ENCODE results near the gene INPP5A.
"Not testable (repeated sequence)": the region's sequence is repeated elsewhere in the genome, so short reads cannot be mapped to it uniquely, and the experiment has no call there.

The INPP5A gene

DNA sequence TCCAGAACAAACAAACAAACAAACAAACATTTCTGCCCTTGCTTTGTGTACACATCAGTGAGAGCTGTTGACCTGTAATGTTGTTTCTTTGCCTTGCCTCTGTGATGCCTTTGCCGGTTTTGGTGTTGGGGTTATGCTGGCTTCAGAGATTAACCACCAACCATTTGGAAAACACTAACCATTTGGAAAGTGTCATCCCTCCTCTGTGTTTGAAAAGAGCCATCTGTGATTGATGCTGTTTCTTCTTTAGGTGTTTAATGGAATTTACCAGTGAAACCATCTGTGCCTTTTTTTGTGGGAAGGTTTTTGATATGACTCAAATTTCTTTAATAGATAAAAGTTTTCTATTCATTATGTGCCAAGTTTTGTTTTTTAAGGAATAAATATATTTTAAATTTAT lies 46.5 kb downstream of the INPP5A start:
- no peak for DNase-seq

GRCh38 chr10:132585732-132586722 lies 48.4 kb downstream of the INPP5A start:
- DNase-seq = no peak

DNA sequence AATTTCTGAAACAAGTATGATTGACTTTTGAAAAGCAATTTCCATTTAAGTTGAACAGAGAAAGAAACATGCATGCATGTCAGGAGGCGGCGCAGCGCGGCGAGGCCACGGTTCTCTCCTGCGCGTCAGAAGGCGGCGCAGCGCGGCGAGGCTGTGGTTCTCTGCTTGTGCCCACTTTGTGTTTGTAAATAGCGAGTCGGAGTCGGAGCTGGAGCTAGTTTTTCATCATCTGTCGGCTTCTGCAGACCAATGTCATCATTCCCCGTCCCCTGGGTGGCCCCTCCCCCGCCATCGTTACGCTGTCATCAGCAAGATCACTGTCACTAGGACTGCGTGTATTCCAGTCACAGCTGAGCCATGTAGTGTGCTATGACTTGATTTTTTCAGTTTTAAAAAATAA lies 49.2 kb downstream of the INPP5A start:
- no peak for DNase-seq

- no peak for DNase-seq
Measured at GRCh38 chr10:132587175-132587574, 49.6 kb downstream of the INPP5A start.

- DNase-seq = peak; percentile 35
Measured at GRCh38 chr10:132588301-132589013, 50.9 kb downstream of the INPP5A start.

- no peak for DNase-seq
Measured at GRCh38 chr10:132589015-132589414, 51.4 kb downstream of the INPP5A start.

DNA sequence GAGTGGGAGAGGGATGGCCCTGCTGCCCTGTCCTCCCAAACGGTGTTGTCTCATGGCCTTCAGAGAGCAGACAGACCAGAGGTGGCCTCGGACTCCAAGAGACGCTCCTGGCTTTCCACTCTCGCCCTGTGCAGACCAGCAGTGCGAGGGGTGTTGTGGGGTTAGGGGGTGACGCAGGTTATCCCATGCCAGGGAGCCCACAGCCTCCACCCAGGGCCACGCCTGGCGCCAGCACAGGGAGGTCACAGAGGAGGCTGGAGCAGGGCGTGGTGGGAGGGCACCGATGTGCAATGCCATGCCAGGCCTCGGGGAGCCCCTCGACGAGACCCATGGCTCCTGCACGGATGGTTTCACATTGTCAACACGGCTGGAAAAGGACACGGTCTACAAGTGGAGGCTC lies 52.1 kb downstream of the INPP5A start:
- no peak for DNase-seq

DNA sequence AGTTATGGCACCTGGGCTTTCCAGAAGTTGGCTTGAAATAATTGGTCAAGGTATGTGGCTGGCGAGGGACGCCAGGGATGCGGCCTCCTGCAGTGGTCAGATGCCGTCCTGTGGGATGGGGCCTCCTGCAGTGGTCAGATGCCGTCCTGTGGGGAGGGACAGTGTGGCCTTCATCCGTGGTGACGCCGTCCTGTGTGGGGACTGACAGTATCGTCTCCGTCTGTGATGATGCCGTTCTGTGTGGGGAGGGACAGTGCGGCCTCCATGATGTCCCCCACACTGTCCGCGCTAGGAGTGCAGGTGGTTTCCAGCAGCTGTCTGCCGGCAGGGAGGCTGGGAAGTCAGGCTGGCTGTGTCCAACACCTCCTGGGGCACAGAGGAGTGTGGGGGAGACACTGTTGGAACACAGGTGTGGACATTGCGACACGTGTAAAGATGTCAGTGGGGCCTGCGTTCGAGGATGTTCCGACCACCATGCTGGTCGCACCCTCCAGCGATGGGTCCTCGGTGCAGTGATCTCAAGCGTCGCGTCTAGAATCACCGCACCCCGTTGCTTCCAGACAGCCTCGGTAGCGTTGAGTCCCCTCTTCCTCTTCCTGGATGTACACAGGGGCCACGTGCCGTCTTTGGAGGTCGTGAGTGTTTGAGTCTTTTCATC lies 52.6 kb downstream of the INPP5A start:
- DNase-seq = no peak

- DNase-seq = no peak
Measured at GRCh38 chr10:132590752-132591121, 53.1 kb downstream of the INPP5A start.

GRCh38 chr10:132591166-132591971 lies 53.8 kb downstream of the INPP5A start:
- no peak for DNase-seq

DNA sequence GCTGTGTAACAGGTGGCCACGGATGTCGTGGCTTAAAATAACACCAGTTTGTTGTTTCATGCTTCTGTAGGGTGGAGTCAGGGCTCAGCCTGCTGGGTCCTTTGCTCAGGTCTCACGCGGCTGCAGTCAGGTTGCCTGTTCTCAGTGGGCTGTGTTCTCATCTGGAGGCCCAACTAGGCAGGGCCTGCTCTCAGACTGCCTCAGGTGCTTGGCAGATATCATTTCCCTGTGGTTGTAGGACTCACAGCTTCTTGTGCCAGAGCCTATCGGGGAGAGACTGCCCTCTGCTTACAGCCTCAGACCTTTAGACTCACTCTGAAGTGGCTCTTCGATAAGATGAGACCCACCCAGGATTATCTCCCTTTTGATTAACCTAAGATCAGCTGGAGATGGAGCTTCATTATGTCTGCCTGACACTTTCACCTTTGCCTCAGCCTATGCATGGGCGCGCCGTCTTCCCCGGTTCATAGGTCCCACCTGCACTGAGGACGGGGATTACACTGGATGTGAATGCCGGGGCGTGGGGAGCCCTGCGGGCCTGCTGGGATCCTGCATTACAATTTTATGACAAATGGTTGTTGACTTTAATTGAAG lies 55.3 kb downstream of the INPP5A start:
- no peak for DNase-seq

GRCh38 chr10:132593389-132593788 lies 55.8 kb downstream of the INPP5A start:
- DNase-seq = peak; percentile 24

DNA sequence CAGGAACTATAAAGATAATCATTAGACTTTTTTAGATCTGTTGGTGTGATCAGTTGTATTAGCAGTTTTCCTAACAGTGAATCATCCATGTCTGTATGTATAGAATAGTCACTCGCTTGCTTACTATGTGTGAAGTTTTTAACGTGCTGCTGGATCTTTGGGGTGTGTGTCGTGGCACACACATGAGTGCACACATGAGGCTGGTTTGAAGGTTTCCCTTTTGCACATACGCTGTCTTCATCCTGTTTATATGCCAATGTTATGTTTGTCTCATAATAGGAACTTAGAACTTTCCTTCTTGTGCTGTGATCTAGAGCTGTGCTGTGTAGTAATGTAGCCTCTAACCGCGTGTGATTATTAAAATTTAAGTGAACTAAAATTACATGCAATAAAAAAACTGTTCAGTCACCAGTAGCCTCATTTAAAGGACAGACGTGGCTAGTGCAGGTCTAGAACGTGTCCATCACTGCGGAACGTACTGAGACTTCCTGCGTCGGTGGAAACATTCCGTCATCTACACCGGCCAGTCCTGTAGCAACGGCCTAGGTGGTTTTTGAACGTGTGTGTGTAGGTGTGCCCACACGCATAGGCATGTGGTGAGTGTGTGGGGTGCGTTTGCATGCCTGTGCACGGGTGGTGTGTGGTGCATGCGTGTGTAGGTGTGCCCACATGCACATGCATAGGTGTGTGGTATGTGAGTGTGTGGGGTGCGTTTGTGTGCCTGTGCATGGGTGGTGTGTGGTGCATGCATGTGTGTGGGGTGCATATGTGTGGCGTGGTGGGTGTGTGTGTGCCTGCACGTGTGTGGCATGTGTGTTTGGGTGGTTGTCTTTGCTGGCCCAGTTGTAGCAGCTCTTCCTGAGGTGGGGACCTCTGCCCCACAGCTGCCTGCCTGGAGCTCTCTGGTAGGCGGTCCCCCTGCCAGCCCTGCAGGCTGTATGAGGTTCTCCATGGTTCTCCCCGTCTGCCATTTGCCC lies 56.6 kb downstream of the INPP5A start:
- no peak for DNase-seq

- DNase-seq = no peak
Measured at GRCh38 chr10:132595021-132595420, 57.4 kb downstream of the INPP5A start.

DNA sequence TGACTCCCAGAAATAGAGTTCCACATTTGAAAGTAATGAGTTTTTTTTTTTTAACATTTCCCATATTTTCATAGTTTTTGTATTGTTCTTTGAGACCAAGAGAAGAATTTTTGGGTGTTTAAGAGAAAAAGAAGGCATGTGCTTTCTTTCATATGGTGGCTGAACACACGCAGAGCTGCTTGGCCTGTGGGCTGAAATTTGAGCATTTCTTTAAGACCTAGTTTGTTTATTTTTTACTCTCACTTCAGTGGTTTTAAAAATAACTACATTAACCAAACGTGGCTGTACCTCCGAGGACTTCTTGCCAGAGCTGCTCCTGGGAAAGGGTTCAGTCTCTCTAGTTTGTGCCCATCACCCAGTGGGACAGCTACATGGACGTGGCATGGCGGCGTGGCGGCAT lies 58.3 kb downstream of the INPP5A start:
- no peak for DNase-seq

DNA sequence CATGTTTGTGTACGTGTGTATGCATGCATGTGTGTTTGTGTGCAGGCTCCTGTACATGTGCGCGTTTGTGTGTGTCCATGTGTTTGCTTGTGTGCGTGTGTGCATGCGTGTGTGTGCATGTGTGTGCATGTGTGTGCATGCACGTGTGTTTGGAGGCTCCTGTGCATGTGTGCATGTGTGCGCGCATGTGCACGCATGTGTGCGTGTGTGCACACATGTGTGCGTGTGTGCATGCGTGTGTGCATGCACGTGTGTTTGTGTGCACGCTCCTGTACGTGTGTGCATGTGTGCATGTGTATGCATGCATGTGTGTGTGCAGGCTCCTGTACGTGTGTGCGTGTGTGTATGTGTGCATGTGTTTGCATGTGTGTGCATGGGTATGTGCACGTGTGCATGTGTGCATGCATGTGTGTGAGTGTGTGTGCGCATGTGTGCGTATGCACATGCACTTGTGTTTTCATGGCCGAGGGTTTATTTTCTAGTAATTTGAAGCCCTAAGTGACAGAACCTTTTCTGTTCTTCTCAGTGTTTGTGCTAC lies 59.2 kb downstream of the INPP5A start:
- DNase-seq = no peak

GRCh38 chr10:132597654-132598053 lies 60.1 kb downstream of the INPP5A start:
- DNase-seq = no peak

DNA sequence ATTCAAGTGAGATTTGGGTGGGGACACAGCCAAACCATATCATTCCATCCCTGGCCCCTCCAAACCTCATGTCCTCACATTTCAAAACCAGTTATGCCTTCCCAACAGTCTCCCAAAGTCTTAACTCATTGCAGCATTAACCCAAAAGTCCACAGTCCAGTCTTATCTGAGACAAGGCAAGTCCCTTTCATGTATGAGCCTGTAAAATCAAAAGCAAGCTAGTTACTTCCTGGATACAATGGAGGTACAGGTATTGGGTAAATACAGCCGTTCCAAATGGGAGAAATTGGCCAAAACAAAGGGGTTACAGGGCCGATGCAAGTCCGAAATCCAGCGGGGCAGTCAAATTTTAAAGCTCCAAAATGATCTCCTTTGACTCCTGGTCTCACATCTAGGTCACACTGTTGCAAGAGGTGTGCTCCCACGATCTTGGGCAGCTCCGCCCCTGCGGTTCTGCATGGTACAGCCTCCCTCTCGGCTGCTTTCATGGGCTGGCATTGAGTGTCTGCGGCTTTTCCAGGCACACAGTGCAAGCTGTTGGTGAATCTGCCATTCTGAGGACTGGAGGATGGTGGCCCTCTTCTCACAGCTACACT lies 61.5 kb downstream of the INPP5A start:
- DNase-seq = not testable (repeated sequence)

DNA sequence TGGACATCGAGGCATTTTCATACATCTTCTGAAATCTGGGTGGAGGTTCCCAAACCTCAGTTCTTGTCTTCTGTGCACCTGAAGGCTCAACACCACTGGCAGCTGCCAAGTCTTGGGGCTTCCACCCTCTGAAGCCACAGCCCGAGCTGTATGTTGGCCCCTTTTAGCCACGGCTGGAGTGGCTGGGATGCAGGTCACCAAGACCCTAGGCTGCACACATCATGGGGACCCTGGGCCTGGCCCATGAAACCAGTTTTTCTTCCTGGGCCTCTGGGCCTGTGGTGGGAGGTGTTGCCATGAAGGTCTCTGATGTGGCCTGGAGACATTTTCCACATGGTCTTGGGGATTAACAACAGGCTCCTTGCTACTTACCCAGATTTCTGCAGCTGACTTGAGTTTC lies 62.1 kb downstream of the INPP5A start:
- DNase-seq = no peak

- DNase-seq = no peak
Measured at GRCh38 chr10:132600416-132600815, 62.8 kb downstream of the INPP5A start.

All from activated CD4-positive, alpha-beta T cell treated with anti-CD3 and anti-CD28 coated beads, Interleukin-2, amount 50 U/mL, for 16 hours (primary cell).